Mammary epithelial cell (primary cell): ENCODE results near the gene ZNF584.

Experiments
- EZH2 ChIP-seq: IDR thresholded peaks from 2 replicates; pipeline ENCODE4 v1.6.1; 2012; ENCODE audit warnings: low read length, inconsistent platforms, borderline replicate concordance
- TF ChIP-seq, protein P1 (sequence below), 2 donors: IDR thresholded peaks in 1 of 2; conservative IDR thresholded peaks in 1 of 2; 2 replicates each; pipeline ENCODE4 v1.5.1; 2011 to 2012; ENCODE audit warnings: inconsistent platforms in 2 of 2, low read length in 2 of 2, mild to moderate bottlenecking in 2 of 2, control low read depth in 1 of 2, low read depth in 1 of 2; ENCODE audit not compliant: insufficient read depth in 1 of 2; ENCODE audit errors: extremely low read depth in 1 of 2

DNA sequence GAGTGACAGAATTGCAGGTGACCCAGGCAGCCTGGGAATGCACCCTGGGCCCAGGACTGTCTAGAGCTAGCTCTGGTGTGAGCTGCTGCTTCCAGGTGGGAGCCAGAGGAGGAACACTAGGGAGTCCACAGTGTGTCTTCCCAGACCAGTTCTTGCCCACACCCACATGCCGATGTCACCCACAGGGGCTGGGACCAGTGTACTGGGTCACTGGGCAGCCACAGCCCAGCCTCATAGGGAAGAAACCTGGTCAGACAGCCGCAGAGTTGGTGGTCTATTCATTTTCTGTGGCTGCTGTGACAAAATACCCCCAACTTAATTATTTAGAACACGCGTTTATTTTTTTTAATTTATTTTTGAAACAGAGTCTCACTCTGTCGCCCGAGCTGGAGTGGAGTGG, 9.9 kb upstream of the ZNF584 start:
- TF ChIP-seq, protein P1, sequence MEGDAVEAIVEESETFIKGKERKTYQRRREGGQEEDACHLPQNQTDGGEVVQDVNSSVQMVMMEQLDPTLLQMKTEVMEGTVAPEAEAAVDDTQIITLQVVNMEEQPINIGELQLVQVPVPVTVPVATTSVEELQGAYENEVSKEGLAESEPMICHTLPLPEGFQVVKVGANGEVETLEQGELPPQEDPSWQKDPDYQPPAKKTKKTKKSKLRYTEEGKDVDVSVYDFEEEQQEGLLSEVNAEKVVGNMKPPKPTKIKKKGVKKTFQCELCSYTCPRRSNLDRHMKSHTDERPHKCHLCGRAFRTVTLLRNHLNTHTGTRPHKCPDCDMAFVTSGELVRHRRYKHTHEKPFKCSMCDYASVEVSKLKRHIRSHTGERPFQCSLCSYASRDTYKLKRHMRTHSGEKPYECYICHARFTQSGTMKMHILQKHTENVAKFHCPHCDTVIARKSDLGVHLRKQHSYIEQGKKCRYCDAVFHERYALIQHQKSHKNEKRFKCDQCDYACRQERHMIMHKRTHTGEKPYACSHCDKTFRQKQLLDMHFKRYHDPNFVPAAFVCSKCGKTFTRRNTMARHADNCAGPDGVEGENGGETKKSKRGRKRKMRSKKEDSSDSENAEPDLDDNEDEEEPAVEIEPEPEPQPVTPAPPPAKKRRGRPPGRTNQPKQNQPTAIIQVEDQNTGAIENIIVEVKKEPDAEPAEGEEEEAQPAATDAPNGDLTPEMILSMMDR (conservative IDR thresholded peaks at IDR 0.05 in 1 of 2, IDR thresholded peaks at IDR 0.05 in 1 of 2; ENCODE audit: extremely low read depth in 1 of 2, insufficient read depth in 1 of 2, low read depth in 1 of 2, low read length in 2 of 2) = no peak
- no peak for TF ChIP-seq EZH2
